Ectodermal cell (in vitro differentiated cells): ENCODE data around the gene MIER2.
"Not testable (repeated sequence)": the region's sequence is repeated elsewhere in the genome, so short reads cannot be mapped to it uniquely, and the experiment has no call there.

Experiments
- H3K27ac ChIP-seq: 2 replicates; pipeline ENCODE4 v1.7.0; 2013; ENCODE audit warnings: mild to moderate bottlenecking, low read depth, low read length; ENCODE audit not compliant: insufficient read depth, poor library complexity, severe bottlenecking
- H3K27me3 ChIP-seq: 2 replicates; pipeline ENCODE4 v1.7.0; 2013; ENCODE audit warnings: mild to moderate bottlenecking, low read length; ENCODE audit not compliant: insufficient read depth, control insufficient read depth, poor library complexity, severe bottlenecking
- H3K36me3 ChIP-seq: one replicate; pipeline ENCODE4 v1.7.0; 2013; ENCODE audit warnings: low read length; ENCODE audit not compliant: control insufficient read depth, insufficient read depth
- H3K4me1 ChIP-seq: one replicate; pipeline ENCODE4 v1.7.0; 2013; ENCODE audit warnings: low read length; ENCODE audit not compliant: control insufficient read depth, insufficient read depth
- H3K4me3 ChIP-seq: 2 replicates; pipeline ENCODE4 v1.7.0; 2013; ENCODE audit warnings: low read depth, low read length, control low read depth; ENCODE audit not compliant: insufficient read depth
- H3K9me3 ChIP-seq: 2 replicates; pipeline ENCODE4 v1.7.0; 2013; ENCODE audit warnings: mild to moderate bottlenecking, low read length, moderate library complexity; ENCODE audit not compliant: control insufficient read depth
- WGBS, 2 experiments: methylation state at CpG; one replicate each; pipeline ENCODE4 v1.1.7; 2013; ENCODE audit warnings: missing lambda C conversion rate in 2 of 2; 5-methylcytosine and 5-hydroxymethylcytosine counted together

MIER2 gene

GRCh38 chr19:387777-388176, 43.2 kb upstream of the MIER2 start:
- Histone ChIP-seq H3K27me3 (peaks cover 4% of the 10 kb centered on the region), H3K27ac (no peak overlapping the region), H3K9me3 (no peaks in the 10 kb centered on the region), H3K4me1 (peaks cover 5% of the 10 kb centered on the region), H3K4me3 (no peak overlapping the region), H3K36me3 (no peaks in the 10 kb centered on the region)
- WGBS, 2 experiments = 91% methylated on average over 18 to 20 of the region's 21 CpGs

DNA sequence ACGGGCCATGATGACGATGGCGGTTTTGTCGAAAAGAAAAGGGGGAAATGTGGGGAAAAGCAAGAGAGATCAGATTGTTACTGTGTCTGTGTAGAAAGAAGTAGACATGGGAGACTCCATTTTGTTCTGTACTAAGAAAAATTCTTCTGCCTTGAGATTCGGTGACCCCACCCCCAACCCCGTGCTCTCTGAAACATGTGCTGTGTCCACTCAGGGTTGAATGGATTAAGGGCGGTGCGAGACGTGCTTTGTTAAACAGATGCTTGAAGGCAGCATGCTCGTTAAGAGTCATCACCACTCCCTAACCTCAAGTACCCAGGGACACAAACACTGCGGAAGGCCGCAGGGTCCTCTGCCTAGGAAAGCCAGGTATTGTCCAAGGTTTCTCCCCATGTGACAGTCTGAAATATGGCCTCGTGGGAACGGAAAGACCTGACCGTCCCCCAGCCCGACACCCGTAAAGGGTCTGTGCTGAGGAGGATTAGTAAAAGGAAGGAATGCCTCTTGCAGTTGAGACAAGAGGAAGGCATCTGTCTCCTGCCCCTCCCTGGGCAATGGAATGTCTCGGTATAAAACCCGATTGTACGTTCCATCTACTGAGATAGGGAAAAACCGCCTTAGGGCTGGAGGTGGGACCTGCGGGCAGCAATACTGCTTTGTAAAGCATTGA, 42.2 kb upstream of the MIER2 start:
- not testable (repeated sequence) for H3K27ac ChIP-seq, H3K4me3 ChIP-seq, H3K9me3 ChIP-seq, H3K4me1 ChIP-seq, H3K27me3 ChIP-seq, H3K36me3 ChIP-seq
- 16 to 34% methylated on average over 13 to 17 of the region's 22 CpGs for WGBS, 2 experiments

DNA sequence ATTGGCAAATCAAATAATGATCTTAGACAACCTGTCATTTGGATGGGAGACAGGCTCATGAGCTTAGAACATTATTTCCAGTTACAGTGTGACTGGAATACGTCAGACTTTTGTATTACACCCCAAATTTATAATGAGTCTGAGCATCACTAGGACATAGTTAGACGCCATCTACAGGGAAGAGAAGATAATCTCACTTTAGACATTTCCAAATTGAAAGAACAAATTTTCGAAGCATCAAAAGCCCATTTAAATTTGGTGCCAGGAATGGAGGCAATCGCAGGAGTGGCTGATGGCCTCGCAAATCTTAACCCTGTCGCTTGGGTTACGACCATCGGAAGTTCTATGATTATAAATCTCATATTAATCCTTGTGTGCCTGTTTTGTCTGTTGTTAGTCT, 41.6 kb upstream of the MIER2 start:
- H3K27ac ChIP-seq, H3K4me1 ChIP-seq, H3K27me3 ChIP-seq, H3K4me3 ChIP-seq, H3K9me3 ChIP-seq, H3K36me3 ChIP-seq: not testable (repeated sequence)
- 91 to 99% methylated on average over 7 of the region's 8 CpGs for WGBS, 2 experiments

DNA sequence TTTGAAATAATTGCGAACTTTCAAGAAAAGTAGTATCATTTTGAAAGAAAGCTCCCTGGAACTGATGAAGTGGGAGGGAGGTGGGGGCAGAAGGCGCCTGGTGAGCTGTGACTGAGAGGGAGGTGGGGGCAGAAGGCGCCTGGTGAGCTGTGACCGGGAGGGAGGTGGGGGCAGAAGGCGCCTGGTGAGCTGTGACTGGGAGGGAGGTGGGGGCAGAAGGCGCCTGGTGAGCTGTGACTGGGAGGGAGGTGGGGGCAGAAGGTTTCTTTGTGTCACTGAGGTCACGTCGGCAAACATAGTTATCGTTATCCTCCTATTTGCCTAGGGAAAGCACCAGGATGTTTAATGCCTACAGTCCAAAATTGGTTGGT, 40.2 kb upstream of the MIER2 start:
- H3K9me3 ChIP-seq = no peaks in the 10 kb centered on the region
- peaks cover 4% of the 10 kb centered on the region for H3K27me3 ChIP-seq
- peaks cover 5% of the 10 kb centered on the region for H3K4me1 ChIP-seq
- H3K4me3 ChIP-seq = no peak overlapping the region
- no peaks in the 10 kb centered on the region for H3K36me3 ChIP-seq
- H3K27ac ChIP-seq = no peak overlapping the region
- 84 to 85% methylated on average over 9 of the region's 9 CpGs for WGBS, 2 experiments

GRCh38 chr19:383922-384798, 39.6 kb upstream of the MIER2 start:
- 44 to 47% methylated on average over 44 of the region's 44 CpGs for WGBS, 2 experiments
- Histone ChIP-seq H3K27me3 (peaks cover 4% of the 10 kb centered on the region), H3K36me3 (no peaks in the 10 kb centered on the region), H3K4me1 (peaks cover 5% of the 10 kb centered on the region), H3K9me3 (no peaks in the 10 kb centered on the region), H3K4me3 (no peak overlapping the region), H3K27ac (no peak overlapping the region)

- Histone ChIP-seq H3K27ac (no peak overlapping the region), H3K36me3 (no peaks in the 10 kb centered on the region), H3K9me3 (no peaks in the 10 kb centered on the region), H3K27me3 (peaks cover 4% of the 10 kb centered on the region), H3K4me1 (peaks cover 5% of the 10 kb centered on the region), H3K4me3 (no peak overlapping the region)
- 91 to 92% methylated on average over 19 of the region's 19 CpGs for WGBS, 2 experiments
Observed at GRCh38 chr19:383040-383439, 38.4 kb upstream of the MIER2 start.

DNA sequence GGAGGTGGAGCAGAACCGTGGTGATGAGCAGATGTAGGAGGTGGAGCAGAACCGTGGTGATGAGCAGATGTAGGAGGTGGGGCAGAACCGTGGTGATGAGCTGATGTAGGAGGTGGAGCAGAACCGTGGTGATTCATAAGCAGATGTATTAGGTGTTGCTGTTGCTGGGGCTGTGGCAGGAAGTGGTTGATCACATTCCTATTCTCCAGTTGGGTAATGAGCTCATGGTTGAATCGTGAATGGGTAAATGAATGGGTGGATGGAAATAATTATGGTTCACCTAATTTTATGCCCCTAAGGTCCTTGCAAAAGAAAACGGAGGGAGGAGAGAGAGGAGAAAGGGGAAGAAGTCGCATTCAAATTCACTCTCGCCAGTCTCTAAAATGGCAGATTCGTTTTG, 38.0 kb upstream of the MIER2 start:
- H3K4me1 ChIP-seq, H3K9me3 ChIP-seq, H3K27me3 ChIP-seq, H3K27ac ChIP-seq, H3K4me3 ChIP-seq, H3K36me3 ChIP-seq: not testable (repeated sequence)
- WGBS, 2 experiments = 87 to 89% methylated on average over 7 to 8 of the region's 9 CpGs

DNA sequence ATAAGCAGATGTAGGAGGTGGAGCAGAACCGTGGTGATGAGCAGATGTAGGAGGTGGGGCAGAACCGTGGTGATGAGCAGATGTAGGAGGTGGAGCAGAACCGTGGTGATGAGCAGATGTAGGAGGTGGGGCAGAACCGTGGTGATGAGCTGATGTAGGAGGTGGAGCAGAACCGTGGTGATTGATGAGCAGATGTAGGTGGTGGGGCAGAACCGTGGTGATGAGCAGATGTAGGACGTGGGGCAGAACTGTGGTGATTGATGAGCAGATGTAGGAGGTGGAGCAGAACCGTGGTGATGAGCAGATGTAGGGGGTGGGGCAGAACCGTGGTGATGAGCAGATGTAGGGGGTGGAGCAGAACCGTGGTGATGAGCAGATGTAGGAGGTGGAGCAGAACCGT, 37.3 kb upstream of the MIER2 start:
- H3K4me3 ChIP-seq, H3K27ac ChIP-seq, H3K4me1 ChIP-seq, H3K36me3 ChIP-seq, H3K27me3 ChIP-seq, H3K9me3 ChIP-seq: not testable (repeated sequence)
- 86 to 90% methylated on average over 10 of the region's 11 CpGs for WGBS, 2 experiments

DNA sequence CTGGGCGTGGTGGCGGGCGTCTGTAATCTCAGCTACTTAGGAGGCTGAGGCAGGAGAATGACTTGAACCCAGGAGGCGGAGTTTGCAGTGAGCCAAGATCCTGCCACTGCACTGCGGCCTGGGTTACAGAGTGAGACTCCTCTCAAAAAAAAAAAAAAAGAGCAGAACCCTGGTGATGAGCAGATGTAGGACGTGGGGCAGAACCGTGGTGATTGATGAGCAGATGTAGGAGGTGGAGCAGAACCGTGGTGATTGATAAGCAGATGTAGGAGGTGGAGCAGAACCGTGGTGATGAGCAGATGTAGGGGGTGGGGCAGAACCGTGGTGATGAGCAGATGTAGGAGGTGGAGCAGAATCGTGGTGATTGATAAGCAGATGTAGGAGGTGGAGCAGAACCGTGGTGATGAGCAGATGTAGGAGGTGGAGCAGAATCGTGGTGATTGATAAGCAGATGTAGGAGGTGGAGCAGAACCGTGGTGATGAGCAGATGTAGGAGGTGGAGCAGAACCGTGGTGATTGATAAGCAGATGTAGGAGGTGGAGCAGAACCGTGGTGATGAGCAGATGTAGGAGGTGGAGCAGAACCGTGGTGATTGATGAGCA, 36.1 kb upstream of the MIER2 start:
- not testable (repeated sequence) for H3K9me3 ChIP-seq, H3K27ac ChIP-seq, H3K36me3 ChIP-seq, H3K4me1 ChIP-seq, H3K27me3 ChIP-seq, H3K4me3 ChIP-seq
- WGBS, 2 experiments = 88 to 91% methylated on average over 10 to 11 of the region's 17 CpGs

GRCh38 chr19:379796-380195, 35.2 kb upstream of the MIER2 start:
- Histone ChIP-seq H3K36me3 (no peaks in the 10 kb centered on the region), H3K9me3 (no peaks in the 10 kb centered on the region), H3K4me1 (peaks cover 5% of the 10 kb centered on the region), H3K27ac (no peak overlapping the region), H3K4me3 (no peak overlapping the region), H3K27me3 (no peaks in the 10 kb centered on the region)
- WGBS, 2 experiments = 93% methylated on average over 16 of the region's 16 CpGs
